Upper lobe of left lung (tissue), 4 donors: ENCODE results near the gene ATG7.

Source experiments
- CTCF ChIP-seq, 6 experiments: fragments of 450-650 bp in 4 of 6; fragments of 200-600 bp in 2 of 6; sonication (generic) in 2 of 6; IDR thresholded peaks; one replicate each; pipeline ENCODE4 v1.5.1; 2016 to 2019; ENCODE audit warnings: antibody characterized with exemption in 6 of 6
- POLR2A ChIP-seq, 4 donors: fragments of 450-650 bp; IDR thresholded peaks; one replicate each; pipeline ENCODE4 v1.5.1; 2016 to 2017; ENCODE audit warnings: antibody characterized with exemption in 4 of 4, mild to moderate bottlenecking in 2 of 4

GRCh38 chr3:11415099-11415498 lies 142.9 kb downstream of the ATG7 start:
- TF ChIP-seq CTCF (IDR thresholded peaks at IDR 0.05) (no peak), POLR2A (IDR thresholded peaks at IDR 0.05) (no peak)
